WTC11 (cell line): ENCODE data around the gene CNTNAP2. TPM values are rescaled to one million over a fixed set of nuclear protein-coding genes. Genes with fewer than 3 reads are reported as not detected.

Experiments used
- ATAC-seq: fragments of 200-7000 bp; cut with Tn5 transposase; 2 replicates; pipeline ENCODE4 v1.10.0; 2021; ENCODE audit warnings: mild to moderate bottlenecking, moderate library complexity
- CTCF ChIA-PET: fragments of 300-600 bp; sonication (Branson Sonifier 250); formaldehyde crosslinking; loops from one replicate; lab custom pipeline; 2021; ENCODE audit warnings: antibody characterized with exemption; lab: Charles Lee
- POLR2A ChIA-PET: fragments of 350-600 bp; sonication (Branson Sonifier 250); formaldehyde crosslinking; loops from one replicate; lab custom pipeline; 2021; ENCODE audit warnings: antibody characterized with exemption; lab: Charles Lee
- DNase-seq: peaks from one replicate; pipeline ENCODE4 v3.0.0; 2021; ENCODE audit warnings: low spot score
- H3K27ac Mint-ChIP-seq: 2 replicates; pipeline ENCODE4 v1.8.0; 2021; ENCODE audit warnings: mixed read lengths
- H3K27me3 Mint-ChIP-seq: 2 replicates; pipeline ENCODE4 v1.8.0; 2021; ENCODE audit warnings: low read depth, mild to moderate bottlenecking, moderate library complexity, mixed read lengths
- H3K36me3 Mint-ChIP-seq: 2 replicates; pipeline ENCODE4 v1.8.0; 2021; ENCODE audit warnings: mixed read lengths
- H3K4me1 Mint-ChIP-seq: 2 replicates; pipeline ENCODE4 v1.8.0; 2022; ENCODE audit warnings: mixed read lengths
- H3K4me3 Mint-ChIP-seq: 2 replicates; pipeline ENCODE4 v1.8.0; 2021; ENCODE audit warnings: mild to moderate bottlenecking, moderate library complexity, mixed read lengths
- H3K9me3 Mint-ChIP-seq: 2 replicates; pipeline ENCODE4 v1.8.0; 2021; ENCODE audit warnings: mixed read lengths
- CREB1 ChIP-seq: sonication (generic); formaldehyde crosslinking; IDR thresholded peaks from 2 replicates; pipeline ENCODE4 v1.8.0; 2023; ENCODE audit warnings: mild to moderate bottlenecking, missing genetic modification reagents
- IRF2 ChIP-seq: sonication (generic); formaldehyde crosslinking; IDR thresholded peaks from 2 replicates; pipeline ENCODE4 v1.8.0; 2022; ENCODE audit warnings: low read depth, missing genetic modification reagents, borderline replicate concordance
- MXD4 ChIP-seq: fragments of 250-450 bp; sonication (Bioruptor Pico); IDR thresholded peaks from 2 replicates; pipeline ENCODE4 v1.8.0; 2021; ENCODE audit warnings: mild to moderate bottlenecking, moderate library complexity, borderline replicate concordance
- NR1H2 ChIP-seq: sonication (generic); formaldehyde crosslinking; IDR thresholded peaks from 2 replicates; pipeline ENCODE4 v1.9.0; 2021; ENCODE audit warnings: mild to moderate bottlenecking, moderate library complexity, missing genetic modification reagents
- NR2C2 ChIP-seq: sonication (generic); formaldehyde crosslinking; IDR thresholded peaks from 2 replicates; pipeline ENCODE4 v1.8.0; 2022; ENCODE audit warnings: mild to moderate bottlenecking, missing genetic modification reagents
- TEAD4 ChIP-seq: sonication (generic); formaldehyde crosslinking; IDR thresholded peaks from 2 replicates; pipeline ENCODE4 v1.8.0; 2022; ENCODE audit warnings: mild to moderate bottlenecking, missing genetic modification reagents
- ZNF423 ChIP-seq: fragments of 250-450 bp; sonication (Bioruptor Pico); IDR thresholded peaks from 2 replicates; pipeline ENCODE4 v2.1.2; 2022; ENCODE audit warnings: mild to moderate bottlenecking, moderate library complexity
- total RNA-seq: library from RNA; stranded (reverse); gene quantifications from 3 replicates; pipeline ENCODE4 v1.2.3, GENCODE V29; 2021
- TF ChIP-seq, protein P1 (sequence below): sonication (generic); formaldehyde crosslinking; IDR thresholded peaks from 2 replicates; pipeline ENCODE4 v1.8.0; 2022; ENCODE audit warnings: mild to moderate bottlenecking, missing genetic modification reagents
- TF ChIP-seq, protein P2 (sequence below): fragments of 250-450 bp; sonication (Bioruptor Pico); IDR thresholded peaks from 2 replicates; pipeline ENCODE4 v1.9.0; 2021; ENCODE audit warnings: mild to moderate bottlenecking
- TF ChIP-seq, protein P3 (sequence below): sonication (generic); formaldehyde crosslinking; IDR thresholded peaks from 2 replicates; pipeline ENCODE4 v1.8.0; 2023; ENCODE audit warnings: missing genetic modification reagents, mild to moderate bottlenecking, borderline replicate concordance
- TF ChIP-seq, protein P4 (sequence below): sonication (generic); formaldehyde crosslinking; IDR thresholded peaks from 2 replicates; pipeline ENCODE4 v1.8.0; 2023; ENCODE audit warnings: mild to moderate bottlenecking, missing genetic modification reagents
- TF ChIP-seq, protein P5 (sequence below): sonication (generic); formaldehyde crosslinking; IDR thresholded peaks from 2 replicates; pipeline ENCODE4 v1.8.0; 2022; ENCODE audit warnings: mild to moderate bottlenecking, missing genetic modification reagents
- TF ChIP-seq, protein P6 (sequence below): fragments of 250-450 bp; sonication (Bioruptor Pico); conservative IDR thresholded peaks from 2 replicates; pipeline ENCODE4 v1.9.0; 2021; ENCODE audit warnings: mild to moderate bottlenecking

Gene CNTNAP2
- total RNA-seq, 1 experiment from 2014 or later = 63.8 TPM

DNA sequence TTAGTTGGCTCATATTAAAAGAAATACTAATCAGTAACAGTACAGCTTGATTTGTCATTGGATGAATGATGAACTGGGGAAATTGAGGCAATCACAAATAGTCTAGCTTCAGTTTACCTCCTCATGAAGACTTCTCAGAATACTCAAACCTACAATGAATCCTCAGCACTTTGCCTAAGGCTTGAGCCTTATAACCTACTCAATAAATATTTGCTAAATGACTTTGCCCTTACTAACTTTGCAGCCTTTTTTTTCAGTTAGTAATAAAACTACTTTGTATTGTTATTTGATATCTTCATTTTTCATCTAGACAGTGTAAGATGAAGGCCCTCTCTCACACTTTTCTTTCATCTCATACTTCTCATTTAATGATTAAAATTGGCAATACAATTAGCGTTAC lies 1311.5 kb downstream of the CNTNAP2 start:
- ATAC-seq (no peak), DNase-seq (no peak)
- CTCF ChIA-PET = no interaction called here
- Mint-ChIP-seq H3K4me3 (no peak overlapping the region), H3K27ac (no peak overlapping the region), H3K4me1 (no peaks in the 10 kb centered on the region), H3K27me3 (peaks cover 40% of the 10 kb centered on the region), H3K36me3 (0 out of 2 replicates have a peak, but pooled peaks cover 9% of the 10 kb centered on the region), H3K9me3 (peaks cover 18% of the 10 kb centered on the region)
- TF ChIP-seq, protein P1, sequence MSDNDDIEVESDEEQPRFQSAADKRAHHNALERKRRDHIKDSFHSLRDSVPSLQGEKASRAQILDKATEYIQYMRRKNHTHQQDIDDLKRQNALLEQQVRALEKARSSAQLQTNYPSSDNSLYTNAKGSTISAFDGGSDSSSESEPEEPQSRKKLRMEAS (CRISPR knock-in tag) = no peak
- TF ChIP-seq, protein P2, sequence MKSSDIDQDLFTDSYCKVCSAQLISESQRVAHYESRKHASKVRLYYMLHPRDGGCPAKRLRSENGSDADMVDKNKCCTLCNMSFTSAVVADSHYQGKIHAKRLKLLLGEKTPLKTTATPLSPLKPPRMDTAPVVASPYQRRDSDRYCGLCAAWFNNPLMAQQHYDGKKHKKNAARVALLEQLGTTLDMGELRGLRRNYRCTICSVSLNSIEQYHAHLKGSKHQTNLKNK (CRISPR knock-in tag) = no peak
- TF ChIP-seq, protein P3, sequence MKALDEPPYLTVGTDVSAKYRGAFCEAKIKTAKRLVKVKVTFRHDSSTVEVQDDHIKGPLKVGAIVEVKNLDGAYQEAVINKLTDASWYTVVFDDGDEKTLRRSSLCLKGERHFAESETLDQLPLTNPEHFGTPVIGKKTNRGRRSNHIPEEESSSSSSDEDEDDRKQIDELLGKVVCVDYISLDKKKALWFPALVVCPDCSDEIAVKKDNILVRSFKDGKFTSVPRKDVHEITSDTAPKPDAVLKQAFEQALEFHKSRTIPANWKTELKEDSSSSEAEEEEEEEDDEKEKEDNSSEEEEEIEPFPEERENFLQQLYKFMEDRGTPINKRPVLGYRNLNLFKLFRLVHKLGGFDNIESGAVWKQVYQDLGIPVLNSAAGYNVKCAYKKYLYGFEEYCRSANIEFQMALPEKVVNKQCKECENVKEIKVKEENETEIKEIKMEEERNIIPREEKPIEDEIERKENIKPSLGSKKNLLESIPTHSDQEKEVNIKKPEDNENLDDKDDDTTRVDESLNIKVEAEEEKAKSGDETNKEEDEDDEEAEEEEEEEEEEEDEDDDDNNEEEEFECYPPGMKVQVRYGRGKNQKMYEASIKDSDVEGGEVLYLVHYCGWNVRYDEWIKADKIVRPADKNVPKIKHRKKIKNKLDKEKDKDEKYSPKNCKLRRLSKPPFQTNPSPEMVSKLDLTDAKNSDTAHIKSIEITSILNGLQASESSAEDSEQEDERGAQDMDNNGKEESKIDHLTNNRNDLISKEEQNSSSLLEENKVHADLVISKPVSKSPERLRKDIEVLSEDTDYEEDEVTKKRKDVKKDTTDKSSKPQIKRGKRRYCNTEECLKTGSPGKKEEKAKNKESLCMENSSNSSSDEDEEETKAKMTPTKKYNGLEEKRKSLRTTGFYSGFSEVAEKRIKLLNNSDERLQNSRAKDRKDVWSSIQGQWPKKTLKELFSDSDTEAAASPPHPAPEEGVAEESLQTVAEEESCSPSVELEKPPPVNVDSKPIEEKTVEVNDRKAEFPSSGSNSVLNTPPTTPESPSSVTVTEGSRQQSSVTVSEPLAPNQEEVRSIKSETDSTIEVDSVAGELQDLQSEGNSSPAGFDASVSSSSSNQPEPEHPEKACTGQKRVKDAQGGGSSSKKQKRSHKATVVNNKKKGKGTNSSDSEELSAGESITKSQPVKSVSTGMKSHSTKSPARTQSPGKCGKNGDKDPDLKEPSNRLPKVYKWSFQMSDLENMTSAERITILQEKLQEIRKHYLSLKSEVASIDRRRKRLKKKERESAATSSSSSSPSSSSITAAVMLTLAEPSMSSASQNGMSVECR = no peak
- TF ChIP-seq CREB1 (CRISPR knock-in tag) = no peak
- no peak for TF ChIP-seq NR1H2
- TF ChIP-seq, protein P4, sequence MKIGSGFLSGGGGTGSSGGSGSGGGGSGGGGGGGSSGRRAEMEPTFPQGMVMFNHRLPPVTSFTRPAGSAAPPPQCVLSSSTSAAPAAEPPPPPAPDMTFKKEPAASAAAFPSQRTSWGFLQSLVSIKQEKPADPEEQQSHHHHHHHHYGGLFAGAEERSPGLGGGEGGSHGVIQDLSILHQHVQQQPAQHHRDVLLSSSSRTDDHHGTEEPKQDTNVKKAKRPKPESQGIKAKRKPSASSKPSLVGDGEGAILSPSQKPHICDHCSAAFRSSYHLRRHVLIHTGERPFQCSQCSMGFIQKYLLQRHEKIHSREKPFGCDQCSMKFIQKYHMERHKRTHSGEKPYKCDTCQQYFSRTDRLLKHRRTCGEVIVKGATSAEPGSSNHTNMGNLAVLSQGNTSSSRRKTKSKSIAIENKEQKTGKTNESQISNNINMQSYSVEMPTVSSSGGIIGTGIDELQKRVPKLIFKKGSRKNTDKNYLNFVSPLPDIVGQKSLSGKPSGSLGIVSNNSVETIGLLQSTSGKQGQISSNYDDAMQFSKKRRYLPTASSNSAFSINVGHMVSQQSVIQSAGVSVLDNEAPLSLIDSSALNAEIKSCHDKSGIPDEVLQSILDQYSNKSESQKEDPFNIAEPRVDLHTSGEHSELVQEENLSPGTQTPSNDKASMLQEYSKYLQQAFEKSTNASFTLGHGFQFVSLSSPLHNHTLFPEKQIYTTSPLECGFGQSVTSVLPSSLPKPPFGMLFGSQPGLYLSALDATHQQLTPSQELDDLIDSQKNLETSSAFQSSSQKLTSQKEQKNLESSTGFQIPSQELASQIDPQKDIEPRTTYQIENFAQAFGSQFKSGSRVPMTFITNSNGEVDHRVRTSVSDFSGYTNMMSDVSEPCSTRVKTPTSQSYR (CRISPR knock-in tag) = no peak
- TF ChIP-seq, protein P5, sequence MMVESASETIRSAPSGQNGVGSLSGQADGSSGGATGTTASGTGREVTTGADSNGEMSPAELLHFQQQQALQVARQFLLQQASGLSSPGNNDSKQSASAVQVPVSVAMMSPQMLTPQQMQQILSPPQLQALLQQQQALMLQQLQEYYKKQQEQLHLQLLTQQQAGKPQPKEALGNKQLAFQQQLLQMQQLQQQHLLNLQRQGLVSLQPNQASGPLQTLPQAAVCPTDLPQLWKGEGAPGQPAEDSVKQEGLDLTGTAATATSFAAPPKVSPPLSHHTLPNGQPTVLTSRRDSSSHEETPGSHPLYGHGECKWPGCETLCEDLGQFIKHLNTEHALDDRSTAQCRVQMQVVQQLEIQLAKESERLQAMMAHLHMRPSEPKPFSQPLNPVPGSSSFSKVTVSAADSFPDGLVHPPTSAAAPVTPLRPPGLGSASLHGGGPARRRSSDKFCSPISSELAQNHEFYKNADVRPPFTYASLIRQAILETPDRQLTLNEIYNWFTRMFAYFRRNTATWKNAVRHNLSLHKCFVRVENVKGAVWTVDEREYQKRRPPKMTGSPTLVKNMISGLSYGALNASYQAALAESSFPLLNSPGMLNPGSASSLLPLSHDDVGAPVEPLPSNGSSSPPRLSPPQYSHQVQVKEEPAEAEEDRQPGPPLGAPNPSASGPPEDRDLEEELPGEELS (CRISPR knock-in tag) = no peak
- TF ChIP-seq, protein P6, sequence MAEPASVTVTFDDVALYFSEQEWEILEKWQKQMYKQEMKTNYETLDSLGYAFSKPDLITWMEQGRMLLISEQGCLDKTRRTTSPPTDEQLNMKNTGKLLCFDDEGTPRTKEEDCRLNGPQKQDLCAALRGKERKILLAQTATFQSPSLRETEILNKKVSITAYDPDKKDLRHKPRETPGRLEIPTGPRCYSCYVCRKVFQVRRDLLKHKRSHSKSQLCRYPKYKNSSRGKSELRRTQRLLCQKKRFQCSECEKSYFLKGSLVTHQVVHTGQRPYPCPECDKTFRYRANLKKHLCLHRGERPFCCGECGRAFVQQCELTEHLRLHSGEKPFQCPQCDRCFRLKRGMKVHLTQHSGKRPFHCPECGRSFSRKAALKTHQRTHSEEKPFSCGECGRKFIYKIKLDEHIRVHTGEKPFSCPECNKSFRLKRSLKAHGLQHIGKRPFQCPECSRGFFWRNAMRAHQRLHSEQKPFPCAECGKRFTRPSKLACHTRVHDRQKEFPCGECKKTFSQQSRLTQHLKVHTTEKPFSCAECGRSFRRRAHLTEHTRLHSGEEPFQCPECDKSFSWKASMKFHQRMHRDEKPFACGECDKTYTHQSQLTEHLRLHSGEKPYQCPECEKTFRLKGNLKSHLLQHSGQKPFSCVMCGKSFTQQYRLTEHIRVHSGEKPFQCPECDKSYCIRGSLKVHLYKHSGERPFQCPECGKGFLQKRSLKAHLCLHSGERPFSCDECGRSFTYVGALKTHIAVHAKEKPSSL = no peak
- TF ChIP-seq MXD4 (CRISPR knock-in tag) = no peak
- no peak for TF ChIP-seq IRF2
- TF ChIP-seq TEAD4 = no peak
- POLR2A ChIA-PET = no interaction called here

DNA sequence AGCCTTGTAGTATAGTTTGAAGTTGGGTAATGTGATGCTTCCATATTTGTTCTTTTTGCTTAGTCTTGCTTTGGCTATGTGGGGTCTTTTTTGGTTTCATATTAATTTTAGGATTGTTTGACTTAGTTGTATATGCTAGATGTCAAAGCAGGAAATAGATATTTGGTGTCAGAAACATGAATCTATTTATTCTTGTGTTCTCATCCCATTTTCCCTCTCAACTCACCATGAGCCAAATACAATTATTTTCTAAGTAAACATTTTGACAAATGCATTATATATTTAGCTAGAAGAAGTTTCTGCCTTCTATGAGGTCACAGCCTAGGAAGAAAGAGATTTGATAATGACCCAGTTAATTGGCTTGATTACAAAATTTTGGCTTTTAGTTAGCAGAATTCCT lies 1313.4 kb downstream of the CNTNAP2 start:
- ATAC-seq (no peak), DNase-seq (no peak)
- Mint-ChIP-seq H3K36me3 (0 out of 2 replicates have a peak, but pooled peaks cover 9% of the 10 kb centered on the region), H3K27ac (no peak overlapping the region), H3K4me3 (no peak overlapping the region)
- CTCF ChIA-PET = no interaction called here
- POLR2A ChIA-PET = no interaction called here
- TF ChIP-seq NR2C2 (CRISPR knock-in tag) = no peak
- TF ChIP-seq ZNF423 (CRISPR knock-in tag) = no peak
- TF ChIP-seq MXD4 (CRISPR knock-in tag) = no peak
- TF ChIP-seq, all 79 proteins: peak for 0
- Mint-ChIP-seq H3K27me3 (peaks cover 58% of the 10 kb centered on the region), H3K9me3 (peaks cover 18% of the 10 kb centered on the region), H3K4me1 (no peaks in the 10 kb centered on the region)
